ENCODE results near the gene ARAF. TPM values are rescaled to one million over a fixed set of nuclear protein-coding genes. Genes with fewer than 3 reads are reported as not detected.

ARAF gene
- total and polyA plus RNA-seq, 2 of the 4 experiments (the other 2 are of a cell fraction), result 9.1 to 52.2 TPM

DNA sequence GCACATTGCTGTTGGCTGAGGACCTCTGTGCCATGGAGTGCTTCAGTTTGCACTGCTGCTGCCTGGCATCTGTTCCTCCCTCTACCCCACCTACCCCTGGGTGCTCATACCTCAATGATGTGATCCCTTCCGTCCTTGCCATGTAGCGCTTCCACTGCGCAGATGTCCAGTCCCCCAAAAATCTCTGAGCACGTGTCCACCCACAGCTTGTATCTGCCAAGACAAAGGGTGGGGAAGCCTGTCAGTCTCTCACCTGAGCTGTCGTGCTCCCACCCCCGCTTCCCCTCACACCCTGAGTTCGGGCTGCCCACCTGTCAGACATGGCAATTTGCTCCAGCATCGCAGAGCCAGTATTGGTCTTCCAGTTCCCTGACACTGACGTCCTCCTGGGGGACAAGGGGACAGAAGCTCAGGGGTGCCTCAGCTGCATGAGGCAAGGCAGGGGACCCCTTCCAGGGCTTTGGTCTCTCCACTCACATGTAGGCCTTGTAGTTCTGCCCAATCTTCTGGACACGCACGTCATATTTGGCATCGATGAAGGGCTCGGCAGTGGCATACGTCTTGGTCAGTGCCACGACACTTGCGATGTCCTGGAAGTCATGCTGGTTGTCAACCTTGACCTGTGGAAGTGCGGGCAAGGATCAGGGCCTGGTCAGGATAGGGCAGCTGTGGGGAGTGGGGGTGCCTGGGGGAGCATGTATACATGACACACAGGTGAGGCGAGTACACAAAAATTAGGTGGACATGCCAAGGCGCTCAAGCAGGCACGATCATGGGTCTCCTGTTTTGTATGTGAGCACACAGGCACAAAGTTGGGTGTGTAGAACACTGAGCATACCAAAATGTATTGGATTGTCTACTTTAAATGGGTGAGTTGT is 15.3 kb downstream of the ARAF start:
- H3K4me1 ChIP-seq (ENCODE audit: control insufficient read depth, insufficient read depth, low read length), result peaks cover 31% of the 10 kb centered on the region
- no peak overlapping the region for H2BK120ac ChIP-seq (ENCODE audit: low read depth, low read length)
- H3K14ac ChIP-seq (replicated peaks; ENCODE audit: low read depth, low read length), result no peak overlapping the region
- H3K9me1 ChIP-seq (ENCODE audit: insufficient read depth, low read length), result peaks cover 16% of the 10 kb centered on the region
- in situ Hi-C loops (cut with MboI; ENCODE audit: low sequenced_read_pairs) (no loop called here), dilution Hi-C loops (cut with HindIII; ENCODE audit: low sequenced_read_pairs, unreplicated experiment) (no loop called here), intact Hi-C loops (cut with micrococcal nuclease) (no loop called here)
- 80% methylated on average over 14 of the region's 20 CpGs; no CpG with 5 or more reads in 1 of the 2 experiments for WGBS, 2 experiments (ENCODE audit: extremely low coverage in 2 of 2, insufficient read length in 1 of 2)
- H3K4ac ChIP-seq (ENCODE audit: low read depth, low read length), result no peak overlapping the region; the same call in 1 of the 2 replicates
- ChIA-PET POLR2A (ENCODE audit: unreplicated experiment) (no interaction called here), CTCF (no interaction called here)
- ATAC-seq (ENCODE audit: low read depth) (no peak), DNase-seq (no peak)
- H4K91ac ChIP-seq (ENCODE audit: insufficient read depth, low read depth, low read length), result no peak overlapping the region
- H3K4me3 ChIP-seq (ENCODE audit: insufficient read depth, low read depth, low read length), result no peak overlapping the region
- H2AFZ ChIP-seq (replicated peaks; ENCODE audit: low read length, poor library complexity), result no peak overlapping the region
- no peak overlapping the region for H3K18ac ChIP-seq (ENCODE audit: low read depth, low read length)
- no peak overlapping the region for H2BK5ac ChIP-seq (ENCODE audit: low read depth, low read length, poor library complexity, severe bottlenecking)
- H3K9me3 ChIP-seq (ENCODE audit: control insufficient read depth, insufficient read depth, low read length), result no peaks in the 10 kb centered on the region; the same call in 1 of the 2 replicates
- no peak overlapping the region for H3K9ac ChIP-seq (ENCODE audit: low read depth, low read length)
- peaks cover 0 to 7% of the 10 kb centered on the region in 2 experiments; a peak in 1 of 4 replicates for H3K79me1 ChIP-seq (ENCODE audit: low read depth in 1 of 2, low read length in 2 of 2)
- no peaks in the 10 kb centered on the region for H4K20me1 ChIP-seq (ENCODE audit: insufficient read depth, low read length)
- no peak overlapping the region for H2BK15ac ChIP-seq (ENCODE audit: low read depth, low read length)
- H3K56ac ChIP-seq (ENCODE audit: extremely low read depth, insufficient read depth, low read length), result no peak overlapping the region
- H2BK20ac ChIP-seq (ENCODE audit: low read depth, low read length), result no peak overlapping the region
- H3K36me3 ChIP-seq (ENCODE audit: control insufficient read depth, insufficient read depth, low read length), result peaks cover 6% of the 10 kb centered on the region; the same call in 1 of the 2 replicates
- no peak overlapping the region for H3K4me2 ChIP-seq (ENCODE audit: low read depth, low read length)
- no peaks in the 10 kb centered on the region for H3K27me3 ChIP-seq (ENCODE audit: control insufficient read depth, insufficient read depth, low read length)
- H4K5ac ChIP-seq (ENCODE audit: low read depth, low read length), result no peak overlapping the region
- H4K8ac ChIP-seq (ENCODE audit: low read depth in 2 of 2, low read length in 2 of 2), result no peak overlapping the region
- no TSS peak for BruUV-seq (replicated peaks)
- no peak overlapping the region for H3K27ac ChIP-seq (ENCODE audit: insufficient read depth, low read length)
- no peak overlapping the region for H2AK9ac ChIP-seq (replicated peaks; ENCODE audit: low read depth, low read length, poor library complexity)
- no peak overlapping the region; the same call in 1 of the 2 replicates for H2AK5ac ChIP-seq (ENCODE audit: low read depth, low read length)
- peak overlapping the region; percentile 39; the same call in 1 of the 2 replicates for H3K23ac ChIP-seq (ENCODE audit: low read depth, low read length)
- no peak for TF ChIP-seq RCOR1 (IDR thresholded peaks at IDR 0.05; ENCODE audit: insufficient replicate concordance, low read length)
- TF ChIP-seq BHLHE40 (IDR thresholded peaks at IDR 0.05; ENCODE audit: low read depth, low read length), result no peak
- no peak for TF ChIP-seq MXI1 (IDR thresholded peaks at IDR 0.05; ENCODE audit: borderline replicate concordance, low read depth, low read length)
- TF ChIP-seq POLR2A (IDR thresholded peaks at IDR 0.05; ENCODE audit: low read depth, low read length), result no peak
- no peak for TF ChIP-seq CEBPB (IDR thresholded peaks at IDR 0.05; ENCODE audit: low read depth, low read length)
- no peak for TF ChIP-seq SMC3 (IDR thresholded peaks at IDR 0.05; ENCODE audit: low read depth, low read length)
- TF ChIP-seq NFE2L2 (IDR thresholded peaks at IDR 0.05; ENCODE audit: low read depth, low read length), result no peak
- no peak for TF ChIP-seq RFX5 (IDR thresholded peaks at IDR 0.05; ENCODE audit: low read depth, low read length)
- no peak for TF ChIP-seq MAZ (IDR thresholded peaks at IDR 0.05; ENCODE audit: borderline replicate concordance, low read depth, low read length)
- TF ChIP-seq, protein P1, sequence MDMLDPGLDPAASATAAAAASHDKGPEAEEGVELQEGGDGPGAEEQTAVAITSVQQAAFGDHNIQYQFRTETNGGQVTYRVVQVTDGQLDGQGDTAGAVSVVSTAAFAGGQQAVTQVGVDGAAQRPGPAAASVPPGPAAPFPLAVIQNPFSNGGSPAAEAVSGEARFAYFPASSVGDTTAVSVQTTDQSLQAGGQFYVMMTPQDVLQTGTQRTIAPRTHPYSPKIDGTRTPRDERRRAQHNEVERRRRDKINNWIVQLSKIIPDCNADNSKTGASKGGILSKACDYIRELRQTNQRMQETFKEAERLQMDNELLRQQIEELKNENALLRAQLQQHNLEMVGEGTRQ (IDR thresholded peaks at IDR 0.05; ENCODE audit: low read depth, low read length), result no peak
- no peak for TF ChIP-seq FOS (IDR thresholded peaks at IDR 0.05; ENCODE audit: low read depth, low read length)
- TF ChIP-seq MAFK (IDR thresholded peaks at IDR 0.05; ENCODE audit: low read depth, low read length), result no peak
- TF ChIP-seq ELK1 (IDR thresholded peaks at IDR 0.05; ENCODE audit: borderline replicate concordance, low read depth, low read length), result no peak
- TF ChIP-seq, protein P2, sequence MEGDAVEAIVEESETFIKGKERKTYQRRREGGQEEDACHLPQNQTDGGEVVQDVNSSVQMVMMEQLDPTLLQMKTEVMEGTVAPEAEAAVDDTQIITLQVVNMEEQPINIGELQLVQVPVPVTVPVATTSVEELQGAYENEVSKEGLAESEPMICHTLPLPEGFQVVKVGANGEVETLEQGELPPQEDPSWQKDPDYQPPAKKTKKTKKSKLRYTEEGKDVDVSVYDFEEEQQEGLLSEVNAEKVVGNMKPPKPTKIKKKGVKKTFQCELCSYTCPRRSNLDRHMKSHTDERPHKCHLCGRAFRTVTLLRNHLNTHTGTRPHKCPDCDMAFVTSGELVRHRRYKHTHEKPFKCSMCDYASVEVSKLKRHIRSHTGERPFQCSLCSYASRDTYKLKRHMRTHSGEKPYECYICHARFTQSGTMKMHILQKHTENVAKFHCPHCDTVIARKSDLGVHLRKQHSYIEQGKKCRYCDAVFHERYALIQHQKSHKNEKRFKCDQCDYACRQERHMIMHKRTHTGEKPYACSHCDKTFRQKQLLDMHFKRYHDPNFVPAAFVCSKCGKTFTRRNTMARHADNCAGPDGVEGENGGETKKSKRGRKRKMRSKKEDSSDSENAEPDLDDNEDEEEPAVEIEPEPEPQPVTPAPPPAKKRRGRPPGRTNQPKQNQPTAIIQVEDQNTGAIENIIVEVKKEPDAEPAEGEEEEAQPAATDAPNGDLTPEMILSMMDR (conservative IDR thresholded peaks at IDR 0.05; ENCODE audit: low read depth, low read length), result no peak
